Suprapubic skin (tissue), 4 donors: Measurements from ENCODE around the gene ADAMTS16.

Experiments
- CTCF ChIP-seq, 2 donors: fragments of 200-600 bp in 1 of 2; fragments of 450-650 bp in 1 of 2; sonication (generic) in 1 of 2; IDR thresholded peaks; one replicate each; pipeline ENCODE4 v1.5.1; 2016 to 2019; ENCODE audit warnings: antibody characterized with exemption in 2 of 2, mild to moderate bottlenecking in 1 of 2, moderate library complexity in 1 of 2
- EP300 ChIP-seq: sonication (generic); formaldehyde crosslinking; IDR thresholded peaks from one replicate; pipeline ENCODE4 v1.6.1; 2017; ENCODE audit warnings: antibody characterized with exemption
- POLR2A ChIP-seq, 2 donors: fragments of 450-650 bp; IDR thresholded peaks; one replicate each; pipeline ENCODE4 v1.6.1; 2017; ENCODE audit warnings: antibody characterized with exemption in 2 of 2, mild to moderate bottlenecking in 2 of 2, moderate library complexity in 2 of 2
- POLR2AphosphoS5 ChIP-seq, 3 donors: sonication (generic); formaldehyde crosslinking; IDR thresholded peaks; one replicate each; pipeline ENCODE4 v1.6.1; 2017; ENCODE audit warnings: antibody characterized with exemption in 3 of 3

DNA sequence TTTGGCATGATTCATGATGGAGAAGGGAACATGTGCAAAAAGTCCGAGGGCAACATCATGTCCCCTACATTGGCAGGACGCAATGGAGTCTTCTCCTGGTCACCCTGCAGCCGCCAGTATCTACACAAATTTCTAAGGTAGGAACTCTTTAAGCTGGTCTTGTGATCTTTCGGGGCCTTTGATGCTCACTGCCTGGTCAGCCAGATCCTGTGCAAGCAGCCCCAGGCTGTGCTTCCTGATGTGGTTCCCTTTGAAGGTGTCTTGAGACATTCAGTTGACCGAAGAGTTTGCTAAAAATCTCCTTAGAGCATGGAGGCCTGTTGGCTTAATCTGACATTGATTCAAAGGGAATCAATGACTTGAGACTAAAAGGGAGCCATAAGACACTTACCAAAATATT, 60.0 kb downstream of the ADAMTS16 start:
- no peak for TF ChIP-seq POLR2AphosphoS5 (IDR thresholded peaks at IDR 0.05)
- no peak for TF ChIP-seq POLR2A (IDR thresholded peaks at IDR 0.05)
- TF ChIP-seq CTCF (IDR thresholded peaks at IDR 0.05) = no peak
- TF ChIP-seq EP300 = no peak
